ENCODE data around the gene ATXN8OS.
"Not testable (repeated sequence)": the region's sequence is repeated elsewhere in the genome, so short reads cannot be mapped to it uniquely, and the experiment has no call there.

ATXN8OS gene

DNA sequence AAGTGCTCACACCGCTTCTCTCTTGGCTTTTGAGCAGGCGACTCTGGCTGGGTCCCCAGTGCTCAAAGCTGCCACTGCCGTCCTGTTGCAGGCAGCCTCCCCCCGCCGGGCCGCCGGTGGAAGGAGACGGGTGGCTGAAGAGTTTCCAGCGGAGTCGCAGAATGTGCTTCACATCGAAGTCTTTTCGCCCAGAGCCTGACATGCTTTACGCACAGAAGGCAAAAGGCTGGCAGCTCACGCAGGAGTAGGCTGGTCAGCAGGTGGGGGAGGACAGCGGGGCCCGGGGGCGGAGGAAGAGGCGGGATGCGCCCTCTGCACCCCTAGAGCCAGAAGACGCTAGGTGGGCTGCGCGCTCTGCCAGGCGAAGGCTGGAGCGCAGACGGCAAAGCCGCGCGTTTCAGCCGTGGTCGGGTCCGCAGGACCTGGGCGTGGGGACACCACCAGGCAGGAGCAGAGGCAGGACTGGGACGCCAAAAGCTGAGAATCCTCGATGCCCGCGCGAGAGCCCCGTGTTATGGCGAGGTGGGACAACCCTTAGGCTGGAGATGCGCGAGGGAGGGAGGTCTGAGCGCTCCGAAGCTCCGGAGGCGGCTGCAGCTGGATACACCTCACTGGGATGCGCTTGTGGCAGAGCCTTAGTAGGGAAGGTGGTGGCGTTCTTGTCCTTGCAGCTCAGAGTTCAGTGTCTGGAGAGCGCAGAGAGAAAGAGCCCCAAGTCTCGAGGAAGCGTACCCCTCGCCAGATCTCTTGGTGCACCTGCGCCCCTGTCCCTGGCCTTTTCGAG lies at the start of gene ATXN8OS:
Gene ATXN8OS, plus strand, starts transcription at position 329 of the 784 bp plus-strand sequence.
- DNase-seq = no peak

DNA sequence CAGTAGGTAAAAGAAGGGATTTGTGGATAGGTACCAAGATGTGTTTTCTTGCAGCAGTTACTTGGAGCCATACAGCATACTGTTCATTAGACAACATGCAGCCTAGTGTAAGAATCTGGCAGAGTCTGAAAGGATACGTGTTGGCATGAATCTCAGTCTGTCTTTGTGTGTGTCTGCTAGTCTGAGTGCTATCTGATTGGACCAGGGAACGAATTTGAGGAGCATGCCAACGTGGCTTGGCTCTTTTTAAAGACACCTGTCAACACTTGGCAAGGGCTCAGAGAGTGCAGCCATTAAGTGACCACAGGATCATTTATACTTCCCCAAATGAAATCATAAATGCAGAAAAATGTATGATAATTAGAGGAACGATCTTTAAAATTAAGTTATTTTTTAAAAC lies 27.6 kb upstream of the ATXN8OS start:
- no peak for DNase-seq

DNA sequence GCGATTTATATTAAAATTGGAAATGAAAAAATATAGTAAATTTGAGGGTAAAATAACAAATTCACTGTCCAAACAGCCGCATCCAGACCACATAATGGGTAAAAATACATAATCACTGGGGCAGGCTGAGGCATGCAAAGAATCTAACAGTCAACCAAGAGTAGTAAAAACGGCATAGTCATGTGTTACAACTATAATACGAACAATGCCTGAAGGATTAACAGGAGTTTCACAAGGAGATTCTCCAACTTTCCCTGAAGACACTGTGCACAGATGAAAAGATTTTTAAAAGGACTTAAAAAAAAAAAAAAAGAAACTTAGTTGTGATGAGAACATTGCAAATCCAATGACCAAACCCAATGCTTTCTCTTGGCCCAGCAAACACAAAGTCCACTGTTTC lies 20.4 kb upstream of the ATXN8OS start:
- DNase-seq = no peak

DNA sequence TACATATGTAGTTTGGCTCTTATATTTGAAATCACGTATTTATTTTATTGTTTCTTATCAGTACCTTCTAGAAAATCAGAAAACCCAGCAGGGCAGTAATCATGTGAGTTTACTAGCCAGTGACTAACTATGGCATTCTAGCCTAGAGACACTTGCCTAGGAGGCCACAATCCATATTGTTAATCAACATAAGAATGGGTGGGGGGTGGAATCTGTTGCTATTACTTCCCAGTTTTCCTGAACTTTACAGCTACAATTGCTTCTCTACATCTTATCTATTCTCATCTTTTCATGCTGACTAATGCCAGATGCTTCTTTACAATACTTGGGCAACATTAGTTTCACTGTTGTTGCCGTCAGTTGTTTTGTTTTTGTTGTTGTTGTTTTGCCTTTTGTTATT lies 18.7 kb upstream of the ATXN8OS start:
- DNase-seq = no peak

DNA sequence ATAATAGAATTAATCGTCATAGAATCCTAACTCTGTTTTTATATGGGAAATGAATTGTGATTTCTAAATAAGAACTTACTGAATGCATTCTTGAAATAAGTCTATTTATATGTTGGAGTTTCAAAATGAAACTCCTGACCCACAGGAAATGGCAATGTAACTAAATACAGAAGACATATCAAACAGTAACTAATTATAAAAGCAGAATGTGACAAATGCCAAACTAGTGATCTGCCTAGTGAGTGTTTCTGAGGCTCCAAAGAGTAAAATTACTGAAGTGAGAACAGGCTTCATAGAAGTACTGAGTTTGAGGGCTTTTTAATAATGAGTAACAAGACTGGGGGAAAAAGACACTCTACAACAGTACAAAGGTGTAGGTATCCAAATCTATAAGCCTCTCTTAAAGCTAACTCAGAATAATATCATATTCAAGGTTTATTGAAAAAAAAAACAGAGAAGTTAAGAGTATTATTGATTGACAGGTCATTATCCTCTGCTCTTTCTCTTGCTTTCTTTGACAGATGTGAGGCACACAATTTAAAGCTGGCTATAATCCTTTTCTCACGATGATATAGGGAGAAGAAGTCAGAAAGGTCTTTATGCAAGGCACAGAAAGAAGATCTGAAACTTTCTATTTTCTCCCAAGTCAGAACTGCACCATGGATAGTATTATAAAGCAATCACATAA lies 17.4 kb upstream of the ATXN8OS start:
- no peak for DNase-seq

DNA sequence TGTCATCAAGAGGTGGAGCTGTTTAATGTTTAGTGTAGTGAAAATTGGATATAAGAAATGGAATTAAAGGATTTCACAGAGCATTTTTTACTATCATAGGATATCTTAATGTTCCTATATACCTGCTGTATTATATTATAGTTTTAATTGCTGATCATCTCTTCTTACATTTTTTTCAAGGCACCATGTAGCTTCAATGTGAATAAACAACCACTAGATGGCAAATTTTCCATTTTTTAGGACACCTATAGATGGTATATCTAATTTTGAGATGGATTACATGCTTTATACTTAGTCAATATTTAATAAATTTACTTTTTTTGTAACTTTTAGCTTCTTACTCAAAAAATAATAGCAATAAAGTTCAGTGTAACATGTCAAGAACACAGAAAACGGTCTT lies 9.0 kb upstream of the ATXN8OS start:
- DNase-seq = no peak

DNA sequence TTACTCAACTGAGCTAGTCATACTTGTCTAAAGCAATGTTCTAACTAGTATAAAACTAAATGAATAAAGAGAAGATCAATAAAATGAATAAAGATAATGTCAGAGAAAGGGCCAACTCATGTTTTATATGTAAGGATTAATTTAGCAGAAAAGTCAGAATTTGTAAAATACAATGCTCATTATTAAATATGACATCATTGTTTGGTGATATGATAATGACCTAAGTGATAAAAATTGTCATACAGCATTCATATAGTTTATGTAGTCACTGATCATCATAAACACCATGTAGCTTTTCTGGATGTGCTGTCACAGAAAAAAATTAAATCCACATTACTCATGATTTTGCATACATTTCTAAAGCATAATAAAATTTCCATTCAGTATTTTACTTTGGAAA lies 3.1 kb upstream of the ATXN8OS start:
- no peak for DNase-seq

DNA sequence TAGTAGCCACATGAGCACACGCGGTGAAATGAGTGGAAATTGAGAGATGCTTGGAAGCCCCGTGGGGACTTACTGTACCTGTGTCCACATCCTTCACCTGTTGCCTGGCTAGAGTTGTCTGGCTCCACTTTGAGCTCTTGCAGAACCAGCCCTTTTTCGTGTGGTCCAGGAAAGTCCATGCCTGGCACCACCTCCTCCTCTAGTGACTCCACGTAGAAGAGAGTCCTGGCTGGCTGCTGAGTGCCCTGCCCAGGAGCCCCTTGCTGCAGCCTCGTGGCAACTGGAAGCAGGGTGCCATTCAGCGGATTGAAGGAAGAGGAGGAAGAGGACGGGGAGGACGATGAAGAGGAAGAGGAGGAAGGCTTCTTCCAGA lies 515 bp upstream of the ATXN8OS start:
- DNase-seq = no peak

DNA sequence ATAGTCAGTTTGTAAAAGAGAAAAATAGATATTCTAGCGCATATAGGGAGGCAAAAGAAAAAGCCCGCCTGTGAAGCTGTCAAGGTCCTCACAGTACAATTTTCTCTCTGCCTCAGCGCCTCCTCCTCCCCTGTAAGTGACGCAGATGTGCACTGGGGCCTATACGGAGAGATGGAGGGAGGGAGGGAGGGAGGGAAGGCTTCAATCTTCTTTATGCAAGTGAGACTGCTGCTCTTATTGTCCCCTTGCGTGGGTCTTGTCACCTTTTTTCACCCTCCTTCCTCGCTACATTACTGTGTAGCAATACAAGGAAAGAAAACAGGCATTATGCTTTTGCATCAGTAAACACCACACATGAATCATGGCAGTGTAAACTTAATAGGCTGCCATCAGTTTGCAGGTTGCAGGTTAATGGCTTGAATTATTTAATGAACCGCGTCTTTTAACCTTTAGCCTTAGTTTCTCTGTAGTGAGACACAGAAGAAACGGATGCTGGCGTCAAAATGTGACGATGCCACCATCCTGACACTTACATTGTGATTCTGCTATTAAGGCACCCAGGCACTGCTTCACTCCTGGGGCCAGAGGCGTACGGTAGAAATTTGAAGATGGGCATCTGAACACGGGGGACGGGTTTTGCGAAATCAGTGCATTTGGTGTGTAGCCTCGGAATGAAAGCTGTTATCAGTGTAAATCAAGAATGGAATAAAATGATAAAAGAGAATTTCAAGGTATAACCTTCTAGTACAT lies 905 bp downstream of the ATXN8OS start, which contains the start of gene KLHL1:
Gene KLHL1, minus strand, starts transcription at position 97 of the 750 bp plus-strand sequence. CDS start 753 bp downstream, outside the sequence.
- no peak for DNase-seq

DNA sequence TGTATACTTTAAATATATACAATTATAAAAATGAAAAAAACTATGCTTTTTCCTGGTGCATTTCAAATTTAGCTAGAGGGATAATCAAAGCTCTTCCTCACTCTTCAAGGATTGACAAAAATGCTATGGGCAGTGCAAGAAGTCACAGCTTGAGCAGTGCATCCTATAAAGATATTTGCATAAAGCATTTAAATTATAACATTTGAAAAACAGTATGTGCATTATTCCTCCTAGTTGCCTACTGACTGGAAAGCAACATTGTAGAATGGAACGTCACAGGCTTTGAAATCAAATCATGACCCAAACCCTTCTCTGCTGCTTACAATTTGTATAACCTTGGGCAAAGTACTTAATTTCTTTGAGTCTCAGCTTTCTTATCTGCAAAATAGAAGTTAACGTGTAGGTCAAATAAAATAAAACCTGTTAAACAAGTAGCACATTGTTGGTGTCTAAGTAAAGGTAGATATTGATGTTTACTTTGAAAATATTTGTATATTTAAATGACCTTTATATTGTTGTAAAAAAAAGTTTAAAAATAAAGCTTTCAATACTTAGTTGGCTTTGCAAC lies 9.8 kb downstream of the ATXN8OS start:
- no peak for DNase-seq

DNA sequence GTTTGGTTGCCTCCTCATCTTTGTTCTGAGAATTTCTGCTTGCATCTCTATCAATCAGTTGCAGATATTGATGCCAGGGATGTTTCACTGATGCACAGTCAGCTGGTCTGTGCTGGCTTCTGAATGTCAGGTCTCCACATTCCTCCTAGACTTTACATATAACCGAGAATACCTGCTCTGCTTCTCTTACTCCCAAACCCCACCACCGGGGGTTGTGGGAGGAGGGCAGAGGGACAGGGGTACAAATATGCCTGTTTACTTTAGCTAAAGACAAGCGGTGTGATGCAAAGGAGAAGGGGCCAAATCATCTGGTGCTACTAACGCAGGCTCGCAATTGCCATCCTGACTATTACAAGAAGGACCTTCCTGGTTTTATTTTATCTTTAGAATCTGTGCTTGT lies 18.1 kb downstream of the ATXN8OS start:
- DNase-seq = no peak

DNA sequence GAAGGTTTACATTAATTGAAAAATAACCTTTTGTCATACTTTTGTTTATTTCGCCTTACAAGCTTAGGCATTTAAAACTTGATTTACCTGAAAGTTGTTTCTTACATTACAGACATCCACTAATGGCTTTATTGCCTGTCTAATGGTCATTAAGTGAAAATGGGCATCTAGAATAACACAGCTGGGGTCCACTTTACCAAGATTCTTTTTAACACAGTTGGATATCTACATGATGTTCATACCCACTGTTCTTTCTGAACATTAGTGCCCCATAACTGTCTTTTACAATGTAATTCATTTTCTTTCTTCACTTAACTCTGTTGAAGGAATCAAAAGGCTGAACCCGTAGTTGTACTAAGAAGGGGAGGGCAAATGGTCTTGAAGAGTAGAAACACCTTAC lies 20.5 kb downstream of the ATXN8OS start:
- DNase-seq = no peak

DNA sequence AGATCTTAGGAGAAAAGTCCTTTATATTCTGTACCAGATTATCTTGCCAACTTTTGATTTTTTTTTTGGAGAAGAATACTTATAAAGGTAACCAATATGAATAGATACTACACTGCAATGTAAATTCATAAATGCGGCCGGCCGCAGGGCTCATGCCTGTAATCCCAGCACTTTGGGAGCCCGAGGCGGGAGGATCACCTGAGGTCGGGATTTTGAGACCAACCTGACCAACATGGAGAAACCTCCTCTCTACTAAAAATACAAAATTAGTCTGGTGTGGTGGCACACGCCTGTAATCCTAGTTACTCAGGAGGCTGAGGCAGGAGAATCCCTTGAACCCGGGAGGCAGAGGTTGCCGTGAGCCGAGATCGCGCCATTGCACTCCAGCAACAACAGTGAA lies 35.0 kb downstream of the ATXN8OS start:
- DNase-seq = not testable (repeated sequence)

DNA sequence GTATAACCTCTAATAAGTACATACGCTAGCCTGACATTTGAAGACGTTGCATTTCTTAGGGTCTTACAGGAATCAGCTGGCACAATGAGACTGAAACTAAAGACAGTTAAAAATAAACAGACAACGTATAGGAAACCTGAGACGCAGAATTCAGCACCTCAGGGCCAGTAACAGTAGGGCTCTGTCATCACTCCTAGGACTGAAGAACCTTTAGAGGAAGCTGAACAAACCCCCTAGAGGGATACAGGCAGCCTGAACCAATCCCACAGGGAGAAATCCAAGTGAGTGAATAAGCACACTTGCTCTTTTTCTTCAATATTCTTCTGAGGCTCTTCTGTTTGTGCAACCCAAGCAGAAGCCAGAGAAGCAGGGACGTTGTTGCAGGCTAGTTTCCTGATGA lies 54.5 kb downstream of the ATXN8OS start:
- no peak for DNase-seq

DNA sequence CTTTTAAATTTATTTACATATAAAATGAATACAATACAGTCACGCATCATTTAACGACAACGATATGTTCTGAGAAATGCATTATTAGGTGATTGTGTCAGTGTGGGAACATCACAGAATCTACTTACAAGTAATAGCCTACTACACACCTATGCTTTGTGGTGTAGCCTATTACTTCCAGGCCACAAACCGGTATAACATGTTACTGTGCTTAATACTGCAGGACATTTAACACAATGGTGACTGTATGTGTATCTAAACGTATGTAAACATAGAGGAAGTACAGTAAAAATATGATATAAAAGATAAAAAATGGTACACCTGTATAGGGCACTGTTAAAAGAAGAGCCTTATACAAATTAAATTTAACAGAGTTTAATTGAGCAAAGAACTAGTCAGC lies 63.1 kb downstream of the ATXN8OS start:
- no peak for DNase-seq

DNA sequence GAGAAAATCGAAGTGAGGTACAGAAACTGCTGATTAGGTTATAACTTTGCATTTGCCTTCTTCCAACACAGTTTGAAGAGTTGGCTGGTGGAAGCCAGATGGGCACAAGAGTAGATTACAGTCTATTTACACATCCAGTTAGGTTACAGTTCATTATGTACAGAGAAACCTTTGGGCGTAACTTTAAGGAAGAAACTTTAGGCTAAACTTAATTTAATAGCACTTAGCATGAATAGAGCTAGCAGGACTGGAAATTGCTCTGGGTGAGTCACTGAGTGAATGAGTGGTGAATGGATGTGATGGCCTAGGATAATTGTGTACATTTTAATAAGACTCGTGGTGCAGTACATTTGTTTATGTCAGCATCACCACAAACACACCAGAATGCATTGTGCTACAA lies 63.5 kb downstream of the ATXN8OS start:
- no peak for DNase-seq

DNA sequence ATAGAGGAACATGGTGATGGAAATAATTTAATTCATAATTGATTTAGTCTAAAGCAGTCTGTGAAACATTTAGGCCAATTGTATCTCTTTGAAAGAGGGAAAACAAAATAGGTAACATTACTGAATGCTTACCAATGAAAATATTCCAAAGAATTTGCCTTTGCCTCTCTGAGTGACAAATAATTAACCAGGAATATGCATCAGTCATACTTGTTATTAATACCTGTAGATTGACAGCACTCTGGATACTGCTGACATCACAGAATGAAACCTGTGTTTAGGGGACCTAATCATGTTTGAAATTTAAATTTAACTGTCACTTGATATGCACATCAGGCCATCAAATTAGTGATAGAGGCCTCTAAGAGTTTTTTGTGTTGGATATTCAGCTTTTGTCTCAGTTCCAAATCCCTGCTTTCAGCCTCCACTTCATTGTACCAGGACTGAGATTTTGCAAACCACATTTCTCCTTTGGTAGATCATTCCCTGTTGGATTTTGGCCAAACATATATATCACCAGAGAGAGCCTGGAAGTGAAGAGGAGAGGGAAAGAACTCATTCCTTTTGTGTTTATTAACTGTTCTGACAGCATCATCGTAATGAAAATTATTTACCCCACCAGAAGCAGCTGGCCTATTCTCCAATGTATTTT lies 65.4 kb downstream of the ATXN8OS start:
- no peak for DNase-seq

DNA sequence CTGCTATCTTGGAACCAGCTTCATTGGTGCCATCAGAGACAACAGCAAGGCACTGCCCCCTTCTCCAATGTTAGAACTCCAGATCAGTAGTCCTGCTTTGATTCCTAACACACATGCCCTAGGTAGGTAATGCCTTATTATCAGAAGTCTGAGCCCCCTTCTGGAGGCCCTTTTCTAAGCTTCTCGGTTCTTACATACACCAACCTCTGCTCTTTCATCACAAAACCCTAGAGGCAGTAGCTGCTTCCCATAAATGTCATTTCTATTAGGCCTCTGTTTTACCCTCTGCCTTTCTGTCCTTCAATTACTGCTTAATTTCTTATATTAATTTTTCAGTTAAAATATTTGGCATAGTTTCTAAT lies 66.0 kb downstream of the ATXN8OS start:
- no peak for DNase-seq

DNA sequence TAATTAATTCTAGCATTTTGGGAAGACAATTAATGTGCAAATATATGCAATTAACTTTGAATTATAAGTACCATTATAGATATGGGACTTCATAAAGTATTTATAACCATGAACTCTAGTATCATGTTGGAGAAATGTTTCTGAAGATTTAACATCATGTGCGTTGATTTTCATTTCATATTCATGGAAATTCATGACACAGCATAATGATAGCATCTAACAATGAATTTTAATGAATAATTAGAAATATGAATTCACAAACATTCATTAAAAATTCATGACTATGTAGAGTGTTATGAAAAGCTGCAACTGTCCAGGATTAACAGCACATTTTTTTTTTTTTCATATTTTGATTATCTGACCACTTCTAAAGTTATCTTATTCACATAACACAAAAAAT lies 70.7 kb downstream of the ATXN8OS start:
- DNase-seq = no peak

Data from inflammatory macrophage treated with lipopolysaccharide for 4 hours (primary cell).